ENCODE results near the gene TXNL4A. TPM values are rescaled to one million over a fixed set of nuclear protein-coding genes. Genes with fewer than 3 reads are reported as not detected.
"Not testable (repeated sequence)": the region's sequence is repeated elsewhere in the genome, so short reads cannot be mapped to it uniquely, and the experiment has no call there.

The TXNL4A gene
- total and polyA plus RNA-seq, 7 experiments from 2014 or later = 56.9 to 205 (median 72.6) TPM

DNA sequence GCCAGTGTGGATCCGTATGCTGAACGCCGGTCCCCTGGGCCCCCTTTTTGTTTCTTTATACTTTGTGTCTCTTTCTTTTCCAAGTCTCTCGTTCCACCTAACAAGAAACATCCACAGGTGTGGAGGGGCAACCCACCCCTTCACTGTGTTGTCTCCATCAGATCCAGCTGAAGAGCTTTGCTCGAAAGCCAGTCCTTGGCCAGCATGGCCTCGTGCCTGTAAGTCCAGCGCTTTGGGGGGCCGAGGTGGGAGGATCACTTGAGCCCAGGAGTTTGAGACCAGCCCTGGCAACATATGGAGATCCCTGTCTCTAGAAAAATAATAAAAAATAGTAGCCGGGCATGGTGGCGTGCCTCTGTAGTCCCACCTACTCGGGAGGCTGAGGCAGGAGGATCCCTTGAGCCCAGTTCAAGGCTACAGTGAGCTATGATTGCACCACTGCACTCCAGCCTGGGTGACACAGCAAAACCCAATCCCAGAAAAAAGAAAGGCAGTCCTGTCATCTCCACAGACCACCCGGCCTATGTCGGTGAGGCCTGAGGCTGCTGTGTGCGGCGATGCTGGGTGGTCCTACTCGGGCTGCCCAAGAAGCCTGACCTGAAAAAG, 27.3 kb downstream of the TXNL4A start:
- H3K27ac Mint-ChIP-seq = peak overlapping the region in 8 of 9 donors; percentile 81 to 98 (median 88)
- CTCF ChIA-PET = no interaction called here

DNA sequence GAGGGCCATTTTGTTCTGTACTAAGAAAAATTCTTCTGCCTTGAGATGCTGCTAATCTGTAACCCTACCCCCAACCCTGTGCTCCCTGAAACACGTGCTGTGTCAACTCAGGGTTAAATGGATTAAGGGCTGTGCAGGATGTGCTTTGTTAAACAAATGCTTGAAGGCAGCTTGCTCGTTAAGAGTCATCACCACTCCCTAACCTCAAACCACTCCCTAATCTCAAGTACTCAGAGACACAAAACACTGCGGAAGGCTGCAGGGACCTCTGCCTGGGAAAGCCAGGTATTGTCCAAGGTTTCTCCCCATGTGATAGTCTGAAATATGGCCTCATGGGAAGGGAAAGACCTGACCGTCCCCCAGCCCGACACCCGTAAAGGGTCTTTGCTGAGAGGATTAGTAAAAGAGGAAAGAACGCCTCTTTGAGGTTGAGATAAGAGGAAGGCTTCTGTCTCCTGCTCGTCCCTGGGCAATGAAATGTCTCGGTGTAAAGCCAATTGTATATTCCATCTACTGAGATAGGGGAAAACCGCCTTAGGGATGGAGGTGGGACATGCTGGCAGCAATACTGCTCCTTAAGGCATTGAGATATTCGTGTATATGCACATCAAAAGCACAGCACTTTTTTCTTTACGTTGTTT, 28.1 kb downstream of the TXNL4A start:
- ATAC-seq = not testable (repeated sequence)

More for the DNA sequence above, 27.3 kb downstream of the TXNL4A start:
- Mint-ChIP-seq H3K36me3 (no peaks in the 10 kb centered on the region), H3K4me1 (peaks cover 5 to 38% (median 15%) of the 10 kb centered on the region in 7 donors), H3K9me3 (no peaks in the 10 kb centered on the region), H3K4me3 (peak overlapping the region in 8 of 10 donors; percentile 70 to 86 (median 79)), H3K27me3 (no peaks in the 10 kb centered on the region)
- ATAC-seq (no peak), DNase-seq (no peak)
- H3K36me3 ChIP-seq (ENCODE audit: control insufficient read depth in 2 of 3, insufficient read depth in 3 of 3, low read length in 3 of 3) = no peaks in the 10 kb centered on the region
- intact Hi-C loops (cut with micrococcal nuclease) = loop anchor here (1.0 to 10.0 kb wide), 4 partner anchors 9 to 569 kb away; partner anchors contain the start of genes KCNG2 (in 1 of the 2) and SLC66A2 (in 1 of the 2)
- H3K27me3 ChIP-seq (ENCODE audit: control insufficient read depth in 2 of 2, insufficient read depth in 2 of 2, low read length in 2 of 2) = no peaks in the 10 kb centered on the region
- peaks cover 14 to 19% of the 10 kb centered on the region in 2 donors for H3K4me1 ChIP-seq (ENCODE audit: control insufficient read depth in 2 of 2, insufficient read depth in 2 of 2, low read length in 2 of 2)
- H3K4me3 ChIP-seq (ENCODE audit: low read length) = no peak overlapping the region
- peak overlapping the region; percentile 43 for H3K27ac ChIP-seq (ENCODE audit: low read depth, low read length)
- POLR2A ChIA-PET = interaction anchor here (1.3 to 1.6 kb wide), 3 partner anchors 10 to 282 kb away, joined by 3 to 4 read pairs (median 4); partner anchors contain the start of gene SLC66A2
- no peaks in the 10 kb centered on the region for H3K9me3 ChIP-seq (ENCODE audit: control insufficient read depth in 2 of 3, low read length in 3 of 3)

DNA sequence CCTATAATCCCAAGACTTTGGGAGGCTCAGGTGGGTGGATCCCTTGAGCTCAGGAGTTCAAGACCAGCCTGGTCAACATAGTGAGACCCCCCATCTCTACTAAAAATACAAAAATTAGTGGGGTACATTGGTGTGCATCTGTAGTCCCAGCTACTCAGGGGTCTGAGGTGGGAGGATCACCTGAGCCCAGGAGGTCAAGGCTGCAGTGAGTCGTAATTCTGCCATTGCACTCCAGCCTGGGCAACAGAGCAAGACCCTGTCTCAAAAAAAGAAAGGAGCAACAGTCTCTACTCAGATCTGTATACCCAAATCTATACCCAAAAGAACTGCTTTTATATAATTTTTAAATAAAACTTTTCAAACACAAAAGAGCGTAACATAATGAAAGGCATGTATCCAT, 29.4 kb downstream of the TXNL4A start:
- H3K27ac Mint-ChIP-seq = no peak overlapping the region
- no peaks in the 10 kb centered on the region for H3K9me3 ChIP-seq (ENCODE audit: control insufficient read depth in 2 of 3, low read length in 3 of 3)
- no peaks in the 10 kb centered on the region for H3K27me3 Mint-ChIP-seq
- no peak overlapping the region for H3K4me3 Mint-ChIP-seq
- ChIA-PET POLR2A (interaction anchor here (0.6 kb wide), 1 partner anchor 27 kb away, joined by 3 read pairs; no protein-coding TSS in a partner anchor), CTCF (no interaction called here)
- DNase-seq (no peak), ATAC-seq (no peak)
- no peaks in the 10 kb centered on the region for H3K9me3 Mint-ChIP-seq
- H3K27ac ChIP-seq (ENCODE audit: low read depth, low read length) = no peak overlapping the region
- H3K36me3 Mint-ChIP-seq = no peaks in the 10 kb centered on the region
- no peaks in the 10 kb centered on the region for H3K27me3 ChIP-seq (ENCODE audit: control insufficient read depth in 2 of 2, insufficient read depth in 2 of 2, low read length in 2 of 2)
- peaks cover 0 to 31% (median 14%) of the 10 kb centered on the region in 7 donors for H3K4me1 Mint-ChIP-seq
- intact Hi-C loops (cut with micrococcal nuclease) = loop anchor here in 1 of 2 donors (10.0 kb wide), 1 partner anchor 434 kb away; no protein-coding TSS in a partner anchor
- H3K4me3 ChIP-seq (ENCODE audit: low read length) = no peak overlapping the region
- no peaks in the 10 kb centered on the region for H3K36me3 ChIP-seq (ENCODE audit: control insufficient read depth in 2 of 3, insufficient read depth in 3 of 3, low read length in 3 of 3)
- peaks cover 14 to 16% of the 10 kb centered on the region in 2 donors for H3K4me1 ChIP-seq (ENCODE audit: control insufficient read depth in 2 of 2, insufficient read depth in 2 of 2, low read length in 2 of 2)

More for the DNA sequence above, 28.1 kb downstream of the TXNL4A start:
- peak in 5 of 9 donors; percentile 22 to 54 (median 51) for DNase-seq
- not testable (repeated sequence) for H3K9me3 Mint-ChIP-seq; H3K27me3 ChIP-seq (ENCODE audit: control insufficient read depth in 2 of 2, insufficient read depth in 2 of 2, low read length in 2 of 2); H3K27me3 Mint-ChIP-seq; H3K36me3 Mint-ChIP-seq; H3K36me3 ChIP-seq (ENCODE audit: control insufficient read depth in 2 of 3, insufficient read depth in 3 of 3, low read length in 3 of 3); H3K9me3 ChIP-seq (ENCODE audit: control insufficient read depth in 2 of 3, low read length in 3 of 3)
- Histone ChIP-seq H3K27ac (ENCODE audit: low read depth, low read length) (peak overlapping the region; percentile 43), H3K4me3 (ENCODE audit: low read length) (peak overlapping the region; percentile 24), H3K4me1 (ENCODE audit: control insufficient read depth in 2 of 2, insufficient read depth in 2 of 2, low read length in 2 of 2) (peaks cover 14 to 16% of the 10 kb centered on the region in 2 donors)
- Mint-ChIP-seq H3K4me3 (peak overlapping the region in 8 of 10 donors; percentile 70 to 86 (median 79)), H3K4me1 (peaks cover 0 to 33% (median 14%) of the 10 kb centered on the region in 7 donors), H3K27ac (peak overlapping the region in 8 of 9 donors; percentile 81 to 98 (median 88))
- POLR2A ChIA-PET = interaction anchor here (1.0 kb wide), 2 partner anchors 14 to 28 kb away, joined by 3 to 4 read pairs; partner anchors contain the start of gene TXNL4A
- intact Hi-C loops (cut with micrococcal nuclease) = loop anchor here (1.0 to 10.0 kb wide), 4 partner anchors 8 to 568 kb away; partner anchors contain the start of genes KCNG2 (in 1 of the 2) and SLC66A2 (in 1 of the 2)
- CTCF ChIA-PET = interaction anchor here (1.0 kb wide), 1 partner anchor 10 kb away, joined by 3 read pairs; no protein-coding TSS in a partner anchor

DNA sequence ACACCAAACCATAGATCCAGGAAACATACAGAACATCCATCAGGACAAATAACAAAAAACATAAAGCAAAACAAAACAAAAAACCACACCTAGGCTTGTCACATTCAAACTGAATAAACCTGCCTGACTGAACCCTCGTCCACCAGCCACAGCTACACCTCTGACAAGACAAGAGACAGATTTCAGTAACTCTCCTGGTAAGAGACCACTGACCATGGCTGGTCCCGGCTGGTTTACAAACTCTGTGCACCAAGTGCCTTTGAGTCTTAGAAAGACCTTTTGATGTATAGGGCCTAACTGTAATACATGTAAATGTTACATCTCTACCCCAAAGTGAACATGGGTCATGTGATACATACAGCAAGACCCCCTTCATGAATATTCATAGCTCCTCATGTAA, 32.1 kb downstream of the TXNL4A start:
- no peak for ATAC-seq
- POLR2A ChIA-PET = no interaction called here
- Mint-ChIP-seq H3K27ac (peak overlapping the region in 3 of 9 donors; percentile 3 to 87 (median 22)), H3K4me1 (peaks cover 0 to 15% (median 6%) of the 10 kb centered on the region in 7 donors), H3K27me3 (no peaks in the 10 kb centered on the region), H3K9me3 (no peaks in the 10 kb centered on the region), H3K4me3 (no peak overlapping the region), H3K36me3 (no peaks in the 10 kb centered on the region)
- peaks cover 0 to 16% of the 10 kb centered on the region in 2 donors for H3K4me1 ChIP-seq (ENCODE audit: control insufficient read depth in 2 of 2, insufficient read depth in 2 of 2, low read length in 2 of 2)
- intact Hi-C loops (cut with micrococcal nuclease) = loop anchor here in 1 of 2 donors (10.0 kb wide), 1 partner anchor 431 kb away; no protein-coding TSS in a partner anchor
- no peak for DNase-seq
- no peak overlapping the region for H3K4me3 ChIP-seq (ENCODE audit: low read length)
- CTCF ChIA-PET = no interaction called here
- peaks cover 0 to under 1% (median 0%) of the 10 kb centered on the region in 3 experiments for H3K36me3 ChIP-seq (ENCODE audit: control insufficient read depth in 2 of 3, insufficient read depth in 3 of 3, low read length in 3 of 3)
- no peaks in the 10 kb centered on the region for H3K9me3 ChIP-seq (ENCODE audit: control insufficient read depth in 2 of 3, low read length in 3 of 3)
- no peak overlapping the region for H3K27ac ChIP-seq (ENCODE audit: low read depth, low read length)
- no peaks in the 10 kb centered on the region for H3K27me3 ChIP-seq (ENCODE audit: control insufficient read depth in 2 of 2, insufficient read depth in 2 of 2, low read length in 2 of 2)

DNA sequence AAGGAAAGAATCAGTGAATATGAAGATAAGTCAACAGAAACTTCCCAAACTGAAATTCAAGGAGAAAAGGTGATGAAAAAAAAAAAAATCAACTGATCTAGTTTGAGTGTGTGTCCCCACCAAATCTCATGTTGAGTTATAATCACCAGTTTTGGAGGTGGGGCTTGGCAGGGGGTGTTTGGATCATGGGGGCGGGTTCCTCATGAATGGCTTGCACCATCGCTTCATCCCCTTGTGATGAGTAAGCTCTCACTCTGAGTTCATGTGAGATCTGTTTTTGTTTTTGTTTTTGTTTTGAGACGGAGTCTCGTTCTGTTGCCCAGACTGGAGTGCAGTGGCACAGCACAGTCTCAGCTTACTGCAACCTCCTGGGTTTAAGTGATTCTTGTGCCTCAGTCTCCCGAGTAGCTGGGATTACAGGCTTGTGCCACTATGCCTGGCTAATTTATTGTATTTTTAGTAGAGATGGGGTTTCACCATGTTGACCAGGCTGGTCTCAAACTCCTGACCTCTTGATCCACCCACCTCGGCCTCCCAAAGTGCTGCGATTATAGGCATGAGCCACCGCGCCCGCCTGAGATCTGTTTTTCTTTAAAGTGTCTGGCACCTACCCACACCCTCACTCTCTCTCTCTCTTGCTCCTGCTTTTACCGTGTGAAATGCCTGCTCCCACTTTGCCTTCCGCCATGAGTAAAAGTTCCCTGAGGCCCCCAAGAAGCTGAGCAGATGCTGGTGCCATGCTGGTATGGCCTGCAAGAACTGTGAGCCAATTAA, 32.9 kb downstream of the TXNL4A start:
- Mint-ChIP-seq H3K27me3 (no peaks in the 10 kb centered on the region), H3K4me3 (no peak overlapping the region), H3K36me3 (no peaks in the 10 kb centered on the region), H3K9me3 (no peaks in the 10 kb centered on the region), H3K4me1 (peaks cover under 1 to 11% (median 6%) of the 10 kb centered on the region in 7 donors), H3K27ac (peak overlapping the region in 4 of 9 donors; percentile 3 to 87 (median 39))
- H3K4me3 ChIP-seq (ENCODE audit: low read length) = no peak overlapping the region
- intact Hi-C loops (cut with micrococcal nuclease) = loop anchor here in 1 of 2 donors (10.0 kb wide), 1 partner anchor 431 kb away; no protein-coding TSS in a partner anchor
- ChIA-PET CTCF (no interaction called here), POLR2A (no interaction called here)
- no peaks in the 10 kb centered on the region for H3K9me3 ChIP-seq (ENCODE audit: control insufficient read depth in 2 of 3, low read length in 3 of 3)
- H3K27me3 ChIP-seq (ENCODE audit: control insufficient read depth in 2 of 2, insufficient read depth in 2 of 2, low read length in 2 of 2) = no peaks in the 10 kb centered on the region
- no peak for ATAC-seq
- peaks cover 0 to 3% (median 0%) of the 10 kb centered on the region in 3 experiments for H3K36me3 ChIP-seq (ENCODE audit: control insufficient read depth in 2 of 3, insufficient read depth in 3 of 3, low read length in 3 of 3)
- H3K27ac ChIP-seq (ENCODE audit: low read depth, low read length) = no peak overlapping the region
- DNase-seq = peak in 1 of 9 donors; percentile 11
- peaks cover 0 to 10% of the 10 kb centered on the region in 2 donors for H3K4me1 ChIP-seq (ENCODE audit: control insufficient read depth in 2 of 2, insufficient read depth in 2 of 2, low read length in 2 of 2)

DNA sequence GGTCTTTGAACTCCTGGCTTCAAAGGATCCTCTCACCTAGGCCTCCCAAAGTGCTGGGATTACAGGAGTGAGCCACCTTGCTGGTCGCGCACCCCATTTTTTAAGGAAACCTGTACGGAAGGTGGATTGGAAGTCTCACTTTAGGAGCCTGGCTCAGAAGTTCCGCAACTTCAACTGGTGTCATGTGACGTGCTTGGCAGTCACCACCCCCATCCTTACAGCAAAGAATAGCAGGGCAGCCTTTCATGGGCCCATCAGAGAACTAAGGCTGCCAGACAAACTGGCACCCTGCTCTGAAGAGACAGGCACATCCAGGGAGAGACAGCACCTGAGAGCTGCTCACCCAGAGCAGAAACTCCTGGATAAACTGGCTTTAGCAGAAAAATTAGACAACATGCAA, 33.6 kb downstream of the TXNL4A start:
- ATAC-seq (no peak), DNase-seq (peak in 1 of 9 donors; percentile 11)
- Histone ChIP-seq H3K4me3 (ENCODE audit: low read length) (no peak overlapping the region), H3K27me3 (ENCODE audit: control insufficient read depth in 2 of 2, insufficient read depth in 2 of 2, low read length in 2 of 2) (no peaks in the 10 kb centered on the region), H3K9me3 (ENCODE audit: control insufficient read depth in 2 of 3, low read length in 3 of 3) (no peaks in the 10 kb centered on the region), H3K4me1 (ENCODE audit: control insufficient read depth in 2 of 2, insufficient read depth in 2 of 2, low read length in 2 of 2) (peaks cover 4 to 12% of the 10 kb centered on the region in 2 donors), H3K27ac (ENCODE audit: low read depth, low read length) (no peak overlapping the region), H3K36me3 (ENCODE audit: control insufficient read depth in 2 of 3, insufficient read depth in 3 of 3, low read length in 3 of 3) (peaks cover 0 to 3% (median 0%) of the 10 kb centered on the region in 3 experiments)
- H3K27me3 Mint-ChIP-seq = no peaks in the 10 kb centered on the region
- no peak overlapping the region for H3K27ac Mint-ChIP-seq
- ChIA-PET CTCF (no interaction called here), POLR2A (no interaction called here)
- peaks cover 7 to 11% (median 8%) of the 10 kb centered on the region in 7 donors for H3K4me1 Mint-ChIP-seq
- intact Hi-C loops (cut with micrococcal nuclease) = loop anchor here (5.0 to 10.0 kb wide), 3 partner anchors 430 to 552 kb away; no protein-coding TSS in a partner anchor
- H3K9me3 Mint-ChIP-seq = no peaks in the 10 kb centered on the region
- no peaks in the 10 kb centered on the region for H3K36me3 Mint-ChIP-seq
- H3K4me3 Mint-ChIP-seq = no peak overlapping the region

Data from naive thymus-derived CD4-positive, alpha-beta T cell (primary cell).